RWPE1 (cell line): ENCODE data around the gene GRIK4.
A peak's percentile ranks its signal among the peaks of the same experiment; 100 is the strongest.

Source experiments
- CTCF ChIA-PET: fragments of 350-600 bp; sonication (Branson Sonifier 250); formaldehyde crosslinking; extraction: SDS; loops from one replicate; lab custom pipeline; 2021; lab: Yijun Ruan, JAX
- POLR2A ChIA-PET: fragments of 400-600 bp; formaldehyde crosslinking; extraction: SDS; loops from one replicate; lab custom pipeline; 2020; ENCODE audit warnings: antibody characterized with exemption; ENCODE audit not compliant: low non-redundant PET; lab: Yijun Ruan, JAX
- DNase-seq: peaks from one replicate; pipeline ENCODE4 v3.0.0; 2012; ENCODE audit warnings: low spot score
- H3K27ac ChIP-seq: fragments of 450-650 bp; 2 replicates; pipeline ENCODE4 v1.5.1; 2017
- CTCF ChIP-seq: fragments of 450-650 bp; conservative IDR thresholded peaks from 2 replicates; pipeline ENCODE4 v1.5.1; 2017; ENCODE audit warnings: low read depth, mild to moderate bottlenecking

GRIK4 gene

DNA sequence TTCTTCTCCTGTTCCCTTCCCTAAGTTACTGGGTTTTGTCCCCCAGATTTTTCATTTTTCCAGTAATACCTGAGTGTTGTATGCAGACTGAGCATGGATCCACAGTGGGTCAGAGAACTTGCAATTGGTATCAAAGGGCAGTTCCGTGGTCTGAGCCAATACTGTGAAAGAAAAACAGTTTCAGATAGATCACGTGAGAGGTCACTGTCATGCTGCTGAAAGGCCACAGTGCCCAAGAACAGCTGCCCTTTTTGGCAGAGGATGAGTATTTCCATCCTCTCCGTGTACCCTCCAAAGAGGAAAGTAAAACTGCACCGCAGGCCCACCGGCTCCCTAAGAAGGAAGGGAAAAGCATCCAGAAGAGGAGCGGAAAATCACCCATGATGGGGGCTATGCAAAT lies 439.3 kb downstream of the GRIK4 start:
- TF ChIP-seq CTCF: no peak
- POLR2A ChIA-PET: no interaction called here
- no peak overlapping the region for H3K27ac ChIP-seq
- DNase-seq: no peak
- CTCF ChIA-PET: no interaction called here

DNA sequence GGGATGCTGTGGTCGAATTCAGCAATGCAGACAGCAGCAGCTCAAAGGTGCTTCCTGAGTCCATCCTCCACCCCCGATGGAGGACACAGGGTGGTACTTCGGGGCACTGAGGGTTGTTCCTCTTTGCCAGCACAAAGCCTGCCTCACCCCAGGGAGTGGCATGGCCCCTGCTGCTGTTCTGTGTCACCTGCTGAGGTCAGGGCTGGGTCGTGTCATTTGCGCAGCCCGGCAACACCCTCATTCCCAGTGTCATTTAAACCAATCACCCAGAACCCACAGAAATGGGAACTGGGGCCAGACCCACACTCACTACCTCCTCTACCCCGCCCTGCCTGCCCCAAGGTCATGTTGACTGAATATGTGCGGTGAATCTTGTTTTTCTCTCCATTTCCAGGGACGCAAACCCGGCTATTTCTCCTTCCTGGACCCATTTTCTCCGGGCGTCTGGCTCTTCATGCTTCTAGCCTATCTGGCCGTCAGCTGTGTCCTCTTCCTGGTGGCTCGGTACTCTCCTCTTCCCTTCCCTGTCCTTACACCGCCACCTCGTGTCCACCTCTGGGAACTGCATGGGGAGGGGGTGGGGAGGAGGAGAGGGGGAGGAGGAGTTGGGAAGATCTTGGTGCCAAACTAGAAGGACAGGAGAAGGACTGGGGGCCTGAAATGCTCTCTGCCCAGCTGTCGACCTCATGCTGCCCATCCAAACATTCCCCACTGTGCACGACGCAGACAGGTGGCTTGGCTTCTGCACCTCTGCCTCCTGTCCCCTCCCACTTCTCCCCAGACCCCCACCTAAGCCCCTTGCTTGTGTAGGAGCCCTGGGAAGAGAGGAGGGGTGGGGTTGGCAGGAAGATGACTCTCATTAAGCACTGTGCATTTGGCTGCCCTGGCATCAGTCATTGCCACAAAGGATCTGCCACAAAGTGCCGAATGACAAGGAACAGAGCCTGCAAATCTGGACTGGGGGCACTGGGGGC lies 441.2 kb downstream of the GRIK4 start:
- CTCF ChIA-PET: interaction anchor here (0.6 to 1.5 kb wide), 10 partner anchors 33 to 1931 kb away, joined by 3 to 8 read pairs (median 3); partner anchors contain the start of gene GRIK4
- TF ChIP-seq CTCF: peak; percentile 78
- POLR2A ChIA-PET: no interaction called here
- DNase-seq: peak; percentile 82
- H3K27ac ChIP-seq: no peak overlapping the region

GRCh38 chr11:120954381-120954780 lies 442.8 kb downstream of the GRIK4 start:
- CTCF ChIA-PET: interaction anchor here (0.9 to 1.2 kb wide), 2 partner anchors 10 to 16 kb away, joined by 3 to 5 read pairs; no protein-coding TSS in a partner anchor
- POLR2A ChIA-PET: no interaction called here
- no peak for DNase-seq
- no peak for TF ChIP-seq CTCF
- H3K27ac ChIP-seq: no peak overlapping the region

DNA sequence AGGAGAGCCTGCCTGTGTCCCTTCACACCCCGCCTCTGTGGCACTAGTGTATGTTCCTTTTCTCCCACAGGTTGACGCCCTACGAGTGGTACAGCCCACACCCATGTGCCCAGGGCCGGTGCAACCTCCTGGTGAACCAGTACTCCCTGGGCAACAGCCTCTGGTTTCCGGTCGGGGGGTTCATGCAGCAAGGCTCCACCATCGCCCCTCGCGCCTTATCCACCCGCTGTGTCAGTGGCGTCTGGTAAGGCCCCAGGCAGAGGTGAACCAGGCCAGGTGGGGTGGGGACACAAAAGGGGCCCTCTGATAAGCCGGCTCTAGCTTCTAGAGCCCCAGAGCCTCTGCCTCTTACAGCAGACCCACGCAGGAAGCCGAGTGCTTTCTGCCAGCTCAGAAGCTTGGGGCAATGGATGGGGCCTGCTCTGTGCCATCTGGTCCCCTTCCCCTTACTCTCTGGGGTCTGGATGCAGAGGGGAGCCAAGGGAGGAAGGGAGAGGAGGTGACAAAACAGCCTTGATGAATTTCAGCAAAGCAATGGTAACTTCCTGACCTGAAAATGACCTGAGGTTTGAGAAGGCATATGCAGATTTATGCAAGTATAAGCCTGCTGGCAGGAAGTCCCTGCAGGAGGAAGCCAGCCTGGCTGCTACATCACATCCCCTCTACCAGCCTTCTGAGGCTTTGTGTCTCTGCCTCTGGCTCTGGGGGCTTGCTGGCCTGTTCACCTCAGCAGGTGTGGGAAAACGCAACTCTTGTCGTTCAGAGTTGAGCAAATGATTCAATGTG lies 445.4 kb downstream of the GRIK4 start:
- ChIA-PET POLR2A (no interaction called here), CTCF (no interaction called here)
- no peak for DNase-seq
- H3K27ac ChIP-seq: no peak overlapping the region
- TF ChIP-seq CTCF: no peak

DNA sequence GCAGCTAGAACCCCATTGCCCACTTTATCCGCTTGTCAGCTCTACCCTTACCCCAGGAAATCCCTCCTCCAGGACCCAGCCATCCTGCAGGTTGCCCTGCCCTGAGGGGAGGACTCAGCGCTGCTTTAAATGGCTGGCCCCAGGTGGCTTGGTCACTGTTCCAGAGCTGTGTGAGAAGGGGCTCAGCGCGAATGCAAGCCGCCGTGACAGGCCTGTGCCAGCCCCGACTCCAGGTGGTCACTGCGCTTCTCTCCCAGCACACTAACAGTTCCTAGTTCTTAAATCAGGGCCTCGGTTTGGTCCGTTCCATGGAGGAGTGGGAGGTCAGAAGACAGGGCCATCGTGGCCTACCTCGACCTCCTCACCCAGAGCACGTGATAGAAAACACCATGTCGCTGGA lies 446.6 kb downstream of the GRIK4 start:
- no peak for DNase-seq
- no peak overlapping the region for H3K27ac ChIP-seq
- ChIA-PET POLR2A (no interaction called here), CTCF (no interaction called here)
- TF ChIP-seq CTCF: no peak

GRCh38 chr11:120959189-120959588 lies 447.6 kb downstream of the GRIK4 start:
- ChIA-PET POLR2A (no interaction called here), CTCF (interaction anchor here (0.7 kb wide), 1 partner anchor 12 kb away, joined by 3 read pairs; no protein-coding TSS in a partner anchor)
- TF ChIP-seq CTCF: no peak
- no peak overlapping the region for H3K27ac ChIP-seq
- DNase-seq: no peak
